RPMI7951 (cell line): ENCODE data around the gene ADAMTSL2. TPM values are rescaled to one million over a fixed set of nuclear protein-coding genes. Genes with fewer than 3 reads are reported as not detected.
"Not testable (repeated sequence)": the region's sequence is repeated elsewhere in the genome, so short reads cannot be mapped to it uniquely, and the experiment has no call there.

Source experiments
- DNase-seq: peaks from one replicate; pipeline ENCODE4 v3.0.0-alpha.2; 2012; ENCODE audit warnings: low read depth
- total RNA-seq: library from RNA; depleted of rRNA; stranded (reverse); fragments of >200 nt; shearing (Covaris generic); gene quantifications from 2 replicates; pipeline ENCODE4 v1.2.3, GENCODE V29; 2014

Gene ADAMTSL2
- total RNA-seq, 1 experiment from 2014 or later, result 6.6 TPM

- DNase-seq, result peak; percentile 95
These were observed 24.0 kb downstream of the ADAMTSL2 start for GRCh38 chr9:133558191-133559126.

- DNase-seq, result no peak
These were observed 25.8 kb downstream of the ADAMTSL2 start for GRCh38 chr9:133560311-133560710.

- DNase-seq, result no peak
These were observed 26.4 kb downstream of the ADAMTSL2 start for GRCh38 chr9:133560944-133561343.

GRCh38 chr9:133561976-133562554 lies 27.6 kb downstream of the ADAMTSL2 start:
- DNase-seq, result no peak

GRCh38 chr9:133562611-133563290 lies 28.2 kb downstream of the ADAMTSL2 start:
- DNase-seq, result no peak

DNA sequence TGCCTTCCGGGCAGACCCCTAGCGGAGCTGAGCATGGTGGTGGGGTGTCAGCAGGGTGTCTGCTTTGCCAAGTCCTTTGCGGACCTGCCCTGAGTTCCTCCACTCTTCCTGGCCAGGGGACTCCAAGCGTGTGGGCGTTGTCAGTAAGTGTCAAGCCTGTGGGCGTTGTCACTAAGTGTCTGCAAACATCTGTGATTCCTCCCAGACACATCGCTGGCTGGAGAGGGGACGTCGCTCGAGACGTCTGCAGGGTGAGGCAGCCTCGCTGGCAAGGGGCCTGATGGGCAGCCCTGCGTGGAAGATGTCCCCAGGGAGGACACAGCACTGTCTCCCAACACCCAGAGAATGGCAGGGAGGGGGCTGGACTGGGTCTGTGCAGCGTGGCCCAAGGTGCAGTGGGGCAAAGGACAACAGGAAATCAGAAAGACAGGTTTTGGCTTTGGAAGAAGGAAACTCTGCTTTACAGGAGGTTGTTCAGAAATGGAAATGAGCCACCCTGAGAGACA lies 28.8 kb downstream of the ADAMTSL2 start:
- DNase-seq, result peak; percentile 70

DNA sequence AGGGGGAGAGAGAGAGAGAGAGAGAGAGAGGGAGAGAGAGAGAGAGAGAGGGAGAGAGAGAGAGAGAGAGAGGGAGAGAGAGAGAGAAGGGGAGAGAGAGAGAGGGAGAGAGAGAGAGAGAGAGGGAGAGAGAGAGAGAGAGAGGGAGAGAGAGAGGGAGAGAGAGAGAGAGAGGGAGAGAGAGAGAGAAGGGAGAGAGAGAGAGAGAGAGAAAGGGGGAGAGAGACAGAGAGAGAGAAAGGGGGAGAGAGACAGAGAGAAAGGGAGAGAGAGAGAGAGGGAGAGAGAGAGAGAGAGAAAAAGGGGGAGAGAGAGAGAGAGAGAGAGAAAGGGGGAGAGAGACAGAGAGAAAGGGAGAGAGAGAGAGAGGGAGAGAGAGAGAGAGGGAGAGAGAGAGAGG lies 29.3 kb downstream of the ADAMTSL2 start:
- DNase-seq, result not testable (repeated sequence)

GRCh38 chr9:133564451-133565116 lies 30.1 kb downstream of the ADAMTSL2 start:
- no peak for DNase-seq

- DNase-seq, result no peak
These were observed 31.9 kb downstream of the ADAMTSL2 start for GRCh38 chr9:133566382-133566781.

DNA sequence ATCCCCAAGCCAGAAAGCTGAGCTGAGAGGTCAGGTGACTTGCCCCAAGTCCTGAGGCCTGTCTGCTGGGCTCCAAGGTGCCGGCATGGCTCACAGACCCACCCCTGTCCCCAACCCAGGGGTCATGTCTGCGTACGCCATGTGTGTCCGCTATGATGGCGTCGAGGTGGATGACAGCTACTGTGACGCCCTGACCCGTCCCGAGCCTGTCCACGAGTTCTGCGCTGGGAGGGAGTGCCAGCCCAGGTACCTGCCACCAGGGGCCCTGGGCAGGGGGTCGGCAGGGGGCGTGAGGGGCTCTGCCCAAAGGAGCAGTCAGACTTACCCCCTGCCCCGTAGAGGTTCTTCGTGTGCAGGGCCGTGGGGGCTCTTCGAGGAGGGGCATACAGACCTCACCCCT lies 32.3 kb downstream of the ADAMTSL2 start:
- no peak for DNase-seq

- DNase-seq, result no peak
These were observed 33.7 kb downstream of the ADAMTSL2 start for GRCh38 chr9:133568186-133568585.

GRCh38 chr9:133569121-133569785 lies 34.7 kb downstream of the ADAMTSL2 start:
- DNase-seq, result no peak

- DNase-seq, result peak; percentile 46
These were observed 35.6 kb downstream of the ADAMTSL2 start for GRCh38 chr9:133569891-133570690.

DNA sequence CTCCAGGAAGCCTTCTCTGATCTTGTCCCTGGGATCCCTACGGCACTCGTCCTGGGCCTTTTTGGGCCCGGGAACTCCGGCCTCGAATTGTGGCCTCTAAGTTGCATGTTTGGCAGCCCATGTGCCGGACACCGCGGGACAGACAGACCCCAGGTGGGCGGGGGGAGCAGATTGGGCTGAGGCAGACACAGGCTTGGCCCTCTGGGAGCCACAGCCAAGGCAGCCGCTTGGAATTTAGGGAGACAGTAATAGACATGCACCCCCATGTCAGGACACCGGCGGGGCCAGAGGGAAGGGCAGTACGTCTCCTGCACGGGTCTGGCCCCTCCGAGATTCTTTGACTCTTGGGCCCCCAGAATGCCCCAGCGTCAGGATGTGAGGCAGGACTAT lies 36.2 kb downstream of the ADAMTSL2 start:
- DNase-seq, result no peak

GRCh38 chr9:133571391-133571890 lies 36.9 kb downstream of the ADAMTSL2 start:
- no peak for DNase-seq

DNA sequence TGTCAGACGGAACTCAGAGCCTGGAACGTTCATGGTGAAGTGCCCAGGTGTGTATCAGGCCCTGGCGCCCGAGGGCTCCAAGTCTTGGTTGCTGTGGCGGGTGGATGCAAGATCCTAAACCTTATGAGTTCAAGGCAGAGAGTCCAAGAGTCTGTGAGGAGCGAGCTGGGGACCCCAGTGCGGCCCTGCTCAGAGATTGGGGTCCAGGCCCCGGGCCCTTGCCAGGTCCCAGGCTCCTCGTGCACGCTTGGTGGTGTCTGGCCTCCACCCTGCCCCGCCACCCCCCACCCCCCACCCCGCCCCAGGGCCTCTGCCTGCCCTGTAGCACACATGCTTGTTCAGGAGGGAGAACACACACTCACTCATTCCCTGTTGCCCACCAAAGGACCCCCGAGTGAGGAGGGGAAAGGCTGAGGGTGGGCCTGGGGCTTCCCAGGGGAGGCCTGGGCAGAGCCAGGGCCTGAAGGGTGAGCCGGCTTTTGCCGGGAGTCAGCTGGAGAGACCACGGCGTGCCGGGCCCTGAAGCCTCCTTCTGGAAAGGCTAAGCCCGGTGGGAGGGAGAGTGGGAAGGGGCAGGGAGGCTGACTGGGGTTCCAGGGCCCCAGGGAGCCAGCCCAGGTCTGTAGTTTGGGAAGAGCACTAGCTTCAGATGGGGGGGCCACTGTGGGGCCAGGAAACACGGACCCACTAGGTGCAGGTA lies 37.5 kb downstream of the ADAMTSL2 start:
- DNase-seq, result no peak

GRCh38 chr9:133572821-133573361 lies 38.4 kb downstream of the ADAMTSL2 start:
- peak; percentile 71 for DNase-seq

GRCh38 chr9:133573791-133574515 lies 39.4 kb downstream of the ADAMTSL2 start:
- no peak for DNase-seq

DNA sequence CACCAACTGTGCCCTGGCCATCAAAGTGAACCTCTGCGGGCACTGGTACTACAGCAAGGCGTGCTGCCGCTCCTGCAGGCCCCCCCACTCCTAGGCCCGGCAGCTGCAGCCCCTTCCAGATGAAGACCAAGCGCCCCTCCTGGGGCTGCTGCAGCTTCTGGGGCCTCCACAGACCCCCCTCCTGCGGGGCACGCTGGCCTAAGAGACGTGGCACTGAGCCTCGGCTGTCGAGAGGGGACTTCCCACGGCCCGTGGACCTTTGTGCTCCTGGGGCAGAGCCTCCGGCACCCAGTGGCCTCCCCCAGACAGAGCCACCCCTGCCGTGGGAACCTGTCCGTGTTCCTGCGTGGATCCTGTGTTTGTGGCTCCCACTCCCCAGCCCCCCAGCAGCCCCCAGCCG lies 40.3 kb downstream of the ADAMTSL2 start:
- DNase-seq, result no peak
